Mucosa of gallbladder (tissue), 1 donor: ENCODE results near the gene TAF5. TPM values are rescaled to one million over a fixed set of nuclear protein-coding genes. Genes with fewer than 3 reads are reported as not detected.
"Not testable (repeated sequence)": the region's sequence is repeated elsewhere in the genome, so short reads cannot be mapped to it uniquely, and the experiment has no call there.

Experiments used
- DNase-seq: peaks from one replicate; pipeline ENCODE4 v3.0.0-alpha.2; 2020; ENCODE audit warnings: low spot score
- total RNA-seq: library from RNA; stranded (reverse); gene quantifications from one replicate; pipeline ENCODE4 v1.2.1, GENCODE V29; 2021
- donor health status: DM: no; HTN: no; CAD: no.

Gene TAF5
- total RNA-seq, 1 donor from 2014 or later, result 4.1 TPM

GRCh38 chr10:103413564-103413963, 45.8 kb downstream of the TAF5 start:
- no peak for DNase-seq

GRCh38 chr10:103415581-103415980, 47.8 kb downstream of the TAF5 start:
- DNase-seq, result no peak

- peak; percentile 78 for DNase-seq
Observed at GRCh38 chr10:103416436-103417147, 48.8 kb downstream of the TAF5 start.

- not testable (repeated sequence) for DNase-seq
Observed at GRCh38 chr10:103417148-103417469, 49.3 kb downstream of the TAF5 start.

GRCh38 chr10:103417601-103418000, 49.8 kb downstream of the TAF5 start:
- DNase-seq, result no peak

GRCh38 chr10:103419101-103419500, 51.3 kb downstream of the TAF5 start:
- DNase-seq, result no peak

GRCh38 chr10:103423748-103424147, 56.0 kb downstream of the TAF5 start:
- no peak for DNase-seq

GRCh38 chr10:103427866-103428265, 60.1 kb downstream of the TAF5 start:
- DNase-seq, result no peak

GRCh38 chr10:103428989-103429643, 61.3 kb downstream of the TAF5 start:
- no peak for DNase-seq

- no peak for DNase-seq
Observed at GRCh38 chr10:103429647-103430046, 61.9 kb downstream of the TAF5 start.

- DNase-seq, result no peak
Observed at GRCh38 chr10:103431902-103432301, 64.1 kb downstream of the TAF5 start.

- DNase-seq, result no peak
Observed at GRCh38 chr10:103433858-103434257, 66.1 kb downstream of the TAF5 start.

Other genes with a start within 250 kb of the TAF5 start
- gene NT5C2, start 174.7 kb upstream of the TAF5 start, total RNA-seq, result 95.2 TPM
- 0.09 TPM for gene RPEL1, start 122.1 kb upstream of the TAF5 start, total RNA-seq
- 0.40 TPM for gene INA, start 90.8 kb upstream of the TAF5 start, total RNA-seq
- 5.2 TPM for gene PCGF6, start 16.8 kb upstream of the TAF5 start, total RNA-seq
- 309 TPM for gene ATP5MK, start 28.5 kb downstream of the TAF5 start, total RNA-seq
- 19.5 TPM for gene PDCD11, start 28.6 kb downstream of the TAF5 start, total RNA-seq
- 24.8 TPM for gene CALHM2, start 84.4 kb downstream of the TAF5 start, total RNA-seq
- gene CALHM1, start 90.9 kb downstream of the TAF5 start, total RNA-seq, result not detected
- gene CALHM3, start 111.3 kb downstream of the TAF5 start, total RNA-seq, result not detected
- gene NEURL1, start 125.7 kb downstream of the TAF5 start, total RNA-seq, result 4.9 TPM